ENCODE measurements around the gene RFX4. TPM values are rescaled to one million over a fixed set of nuclear protein-coding genes. Genes with fewer than 3 reads are reported as not detected.

RFX4 gene
- total RNA-seq, 1 donor from 2014 or later, result not detected

- no peak for DNase-seq
Measured at GRCh38 chr12:106767206-106767605, 184.4 kb downstream of the RFX4 start.

DNA sequence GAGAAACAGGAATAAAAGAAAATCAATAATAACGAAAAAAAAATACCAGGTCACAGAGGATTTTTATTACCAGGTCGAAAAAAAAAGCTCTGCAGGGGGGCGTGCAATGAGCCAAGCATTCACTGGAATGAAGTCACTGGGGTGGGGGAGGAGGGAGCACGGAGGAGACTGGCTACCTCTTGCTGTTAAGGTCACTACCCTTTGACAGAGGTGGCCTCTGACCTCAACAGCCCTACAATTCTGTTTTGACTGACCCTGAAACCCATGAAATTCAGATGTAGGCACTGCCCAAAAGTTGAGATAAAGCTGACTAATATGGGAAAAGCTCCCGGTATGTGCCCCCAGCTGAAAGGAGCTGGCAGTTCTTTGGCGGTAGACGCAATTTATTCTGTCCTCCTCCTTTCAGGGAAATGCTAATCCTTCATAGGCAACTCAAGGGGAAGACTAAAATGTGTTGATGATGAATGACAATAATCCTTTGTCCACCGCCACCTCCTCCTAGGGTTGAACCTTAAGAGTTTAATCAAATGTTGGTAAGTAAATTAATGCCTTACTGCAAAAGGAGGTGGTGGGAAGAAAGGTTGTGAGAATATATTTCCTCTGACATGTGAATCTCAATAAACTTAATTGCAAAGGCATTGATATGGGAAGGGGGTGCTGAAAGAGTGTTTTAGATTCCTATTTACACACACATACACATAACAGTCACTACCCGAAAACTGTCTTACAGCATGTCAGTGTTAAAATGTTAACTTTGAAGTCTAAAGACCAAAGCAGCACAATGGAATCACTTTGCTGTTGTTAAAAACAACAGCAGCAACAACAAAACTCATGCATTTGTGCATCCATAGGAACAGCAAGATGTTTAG, 185.4 kb downstream of the RFX4 start:
- DNase-seq, result no peak

DNA sequence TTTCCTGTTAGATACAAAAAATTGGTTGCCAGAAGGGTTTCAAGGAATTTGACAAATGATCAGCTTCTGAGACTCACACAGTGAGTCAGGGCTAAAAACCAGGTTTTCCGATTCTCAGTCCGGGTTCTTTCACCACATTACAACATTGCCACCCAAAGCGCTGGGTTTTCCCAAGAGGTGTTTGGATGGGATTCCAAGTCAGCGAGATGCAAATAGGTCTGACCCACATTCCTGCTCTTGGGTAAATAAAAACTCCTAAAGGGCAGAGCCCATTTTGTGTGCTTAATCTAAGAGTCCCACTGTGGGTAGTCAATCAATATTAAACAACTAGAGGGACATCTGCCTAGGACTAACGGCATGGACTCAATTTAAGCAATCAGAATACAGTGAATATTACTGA, 186.3 kb downstream of the RFX4 start:
- DNase-seq, result no peak

- no peak for DNase-seq
Measured at GRCh38 chr12:106769546-106769945, 186.7 kb downstream of the RFX4 start.

DNA sequence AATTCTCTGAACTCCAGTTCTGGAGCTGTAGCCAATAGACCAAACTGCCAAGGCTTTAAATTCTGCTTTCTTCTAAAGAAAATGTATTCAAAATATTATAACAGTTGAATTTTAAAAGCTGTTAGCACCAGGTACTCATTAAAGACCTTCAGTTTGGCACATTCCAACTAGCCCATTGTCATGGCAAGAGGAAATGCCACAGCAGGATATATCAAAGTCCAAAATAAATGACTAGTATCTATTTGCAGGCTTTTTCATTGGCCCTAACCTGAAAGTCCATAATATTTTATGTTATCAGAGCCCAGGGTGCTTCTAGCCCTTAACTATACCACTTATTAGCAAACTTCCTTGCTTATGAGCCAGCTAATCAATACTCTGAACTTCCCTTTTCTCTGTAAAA, 188.6 kb downstream of the RFX4 start:
- no peak for DNase-seq

GRCh38 chr12:106773286-106774004, 190.6 kb downstream of the RFX4 start:
- DNase-seq, result peak; percentile 86

DNA sequence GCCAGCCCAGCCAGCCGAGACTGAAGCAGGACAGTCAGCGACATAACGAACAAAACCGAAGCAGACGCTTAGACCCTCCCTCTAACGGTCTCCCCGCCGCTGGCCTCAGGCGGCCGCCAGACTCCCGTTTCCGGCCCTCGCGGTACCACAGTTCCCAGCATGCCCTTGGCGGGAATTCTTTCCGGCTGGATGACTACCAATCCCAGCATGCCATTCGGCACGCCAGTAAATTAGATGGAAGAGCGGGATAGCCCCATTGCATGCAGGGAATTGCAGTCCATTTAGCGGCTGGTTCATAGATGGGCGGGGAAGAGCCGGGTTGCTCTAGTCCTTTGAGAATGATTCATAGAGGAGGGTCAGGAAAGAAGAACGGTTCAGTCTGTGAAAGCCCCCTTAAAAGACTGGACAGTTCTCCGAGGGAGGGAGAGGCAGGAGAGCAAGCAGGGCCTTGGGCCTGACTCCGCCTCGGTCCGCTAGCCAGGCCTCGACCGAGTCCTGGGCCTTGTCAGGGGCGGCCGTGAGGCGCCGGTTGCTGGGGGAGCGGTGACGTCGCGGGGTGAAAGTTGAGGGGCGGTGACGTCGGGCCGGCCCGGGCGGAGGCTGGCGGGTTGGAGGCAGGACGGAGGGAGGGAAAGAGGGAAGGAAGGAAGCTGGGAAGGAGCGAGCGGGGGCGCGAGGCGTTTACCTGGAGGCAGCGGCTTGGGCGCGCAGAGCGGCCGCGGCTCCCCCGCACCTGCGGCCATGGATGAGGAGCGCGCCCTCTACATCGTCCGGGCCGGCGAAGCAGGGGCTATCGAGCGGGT, 191.4 kb downstream of the RFX4 start, which contains the start of gene RIC8B:
TSS of gene RIC8B (plus strand) at position 678 of the 803 bp plus-strand sequence. CDS start at position 742, 64 bp downstream.
- peak; percentile 99 for DNase-seq

GRCh38 chr12:106774808-106775524, 192.2 kb downstream of the RFX4 start:
- peak; percentile 15 for DNase-seq

DNA sequence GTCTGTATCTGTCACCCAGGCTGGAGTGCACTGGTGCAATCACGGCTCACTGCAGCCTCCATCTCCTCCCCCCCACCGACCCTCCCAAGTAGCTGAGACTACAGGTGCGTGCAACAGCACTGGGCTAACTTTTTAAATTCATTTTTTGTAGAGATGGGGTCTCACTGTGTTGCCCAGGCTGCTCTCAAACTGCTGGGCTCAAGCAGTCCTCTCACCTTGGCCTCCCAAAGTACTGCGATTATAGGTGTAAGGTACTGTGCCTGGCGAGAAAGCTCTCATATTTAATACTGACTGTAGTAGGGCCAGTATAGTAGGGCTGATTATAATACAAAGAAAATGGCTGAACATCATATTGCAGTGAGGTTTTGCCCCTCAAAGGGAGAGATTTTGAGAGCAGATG, 194.1 kb downstream of the RFX4 start:
- no peak for DNase-seq

DNA sequence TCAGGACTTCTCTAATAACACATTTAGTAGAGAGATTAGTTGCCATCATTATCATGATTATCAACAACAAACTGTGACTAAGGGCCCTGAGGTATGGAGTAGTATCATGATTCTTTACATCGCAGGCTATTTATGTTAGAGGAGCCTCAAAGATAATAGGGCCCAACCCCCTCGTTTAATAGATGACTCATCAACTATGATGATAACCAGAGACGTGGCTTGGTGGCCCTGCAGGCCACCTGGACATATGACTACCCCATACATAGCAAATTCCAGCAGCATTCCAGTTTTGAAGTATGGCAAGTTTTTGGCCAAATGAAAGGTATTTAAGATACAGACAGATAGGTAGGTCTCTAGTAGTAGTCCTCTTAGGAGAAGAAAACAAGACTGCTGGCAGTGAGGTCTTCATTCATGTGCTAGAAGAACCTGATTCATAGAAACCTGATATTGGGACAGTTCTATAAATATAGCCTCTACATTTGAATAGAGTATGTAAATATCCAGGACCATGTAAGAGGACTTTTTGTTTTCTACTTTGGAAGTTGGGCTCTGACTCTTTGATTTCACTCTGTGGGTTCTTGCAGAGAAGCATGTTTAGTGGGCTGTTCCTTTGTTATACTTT, 197.3 kb downstream of the RFX4 start:
- DNase-seq, result no peak

- no peak for DNase-seq
Measured at GRCh38 chr12:106782619-106783018, 199.8 kb downstream of the RFX4 start.

- no peak for DNase-seq
Measured at GRCh38 chr12:106783515-106783914, 200.7 kb downstream of the RFX4 start.

GRCh38 chr12:106790020-106790419, 207.2 kb downstream of the RFX4 start:
- no peak for DNase-seq

DNA sequence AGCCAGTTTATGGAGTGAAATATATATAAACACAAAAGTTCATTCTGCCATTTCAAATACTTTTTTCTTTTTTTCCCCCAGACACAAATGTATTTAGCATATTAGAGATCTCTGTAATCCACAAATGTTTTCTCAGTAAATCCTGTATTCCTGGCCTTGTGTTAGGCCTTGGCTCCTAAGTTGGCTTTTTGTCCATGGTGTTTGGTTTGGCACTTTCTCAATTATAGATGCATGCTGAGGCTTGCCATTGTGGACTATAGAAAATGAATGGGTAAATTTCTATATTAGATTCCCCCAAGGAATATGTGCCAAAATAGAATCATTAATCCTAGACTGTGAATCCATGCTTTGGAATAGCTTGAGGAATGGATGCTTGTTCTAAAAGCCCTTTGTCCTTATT, 208.7 kb downstream of the RFX4 start:
- no peak for DNase-seq

DNA sequence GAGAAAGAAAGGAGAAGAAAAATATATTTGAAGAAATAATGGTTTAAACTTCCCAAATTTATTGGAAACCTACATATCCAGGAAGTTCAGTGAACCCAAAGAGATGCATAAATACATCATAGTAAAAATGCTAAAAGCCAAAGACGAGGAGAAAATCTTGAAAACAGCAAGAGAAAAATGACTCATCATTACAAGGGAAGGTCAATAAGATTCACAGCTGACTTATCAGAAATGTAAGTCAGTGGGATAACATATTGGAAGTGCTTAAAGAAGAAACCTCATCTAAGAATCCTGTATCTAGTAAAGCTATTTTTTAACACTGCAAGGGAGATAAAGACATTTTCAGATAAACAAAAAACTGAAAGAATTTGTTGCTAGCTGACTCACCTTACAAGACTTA, 211.6 kb downstream of the RFX4 start:
- DNase-seq, result no peak

- no peak for DNase-seq
Measured at GRCh38 chr12:106801167-106801708, 218.4 kb downstream of the RFX4 start.

GRCh38 chr12:106801830-106802533, 219.2 kb downstream of the RFX4 start:
- no peak for DNase-seq

DNA sequence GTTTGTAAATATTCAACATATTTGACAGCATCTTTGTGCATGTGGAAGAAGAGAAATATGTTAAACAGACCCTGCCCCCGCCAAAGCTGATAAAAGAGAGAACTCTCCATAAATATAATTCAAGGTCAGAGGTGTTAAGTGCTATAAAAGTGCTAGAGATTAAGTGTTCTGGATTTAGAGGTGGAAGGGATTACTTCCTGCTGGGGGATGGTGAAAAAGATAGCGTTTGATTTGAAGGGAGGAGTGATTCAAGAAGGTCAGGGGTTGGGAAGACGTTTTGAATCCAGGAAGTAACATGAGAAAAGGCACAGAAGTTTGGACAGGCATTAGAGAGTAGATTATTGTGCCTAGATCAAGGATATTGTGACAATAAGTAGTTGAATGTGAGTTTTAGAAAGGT, 221.9 kb downstream of the RFX4 start:
- no peak for DNase-seq

Data from skin of body (tissue), 2 donors.